HepG2 (cell line): ENCODE results near the gene NCOA7. TPM values are rescaled to one million over a fixed set of nuclear protein-coding genes. Genes with fewer than 3 reads are reported as not detected.

ENCODE experiments used
- BCL6 ChIP-seq: IDR thresholded peaks from 2 replicates; pipeline ENCODE4 v1.6.1; 2016; ENCODE audit warnings: missing genetic modification reagents, missing compliant biosample characterization
- CREM ChIP-seq, 2 experiments: sonication (generic) in 1 of 2; formaldehyde crosslinking in 1 of 2; IDR thresholded peaks; 2 replicates each; pipeline versions ENCODE4 v1.4.0 to v1.6.1; 2016 to 2020; ENCODE audit warnings: antibody characterized with exemption in 1 of 2, mild to moderate bottlenecking in 1 of 2, missing genetic modification reagents in 1 of 2
- E2F2 ChIP-seq: sonication (generic); formaldehyde crosslinking; IDR thresholded peaks from 2 replicates; pipeline ENCODE4 v1.4.0; 2020; ENCODE audit warnings: missing genetic modification reagents, borderline replicate concordance
- EED ChIP-seq: sonication (generic); formaldehyde crosslinking; IDR thresholded peaks from 2 replicates; pipeline ENCODE4 v1.5.0; 2020; ENCODE audit warnings: mild to moderate bottlenecking, missing genetic modification reagents
- ELF3 ChIP-seq: IDR thresholded peaks from 2 replicates; pipeline ENCODE4 v1.6.1; 2016; ENCODE audit warnings: missing genetic modification reagents, missing compliant biosample characterization
- HDAC2 ChIP-seq: sonication (generic); formaldehyde crosslinking; IDR thresholded peaks from 2 replicates; pipeline ENCODE4 v1.4.0; 2020; ENCODE audit warnings: missing genetic modification reagents
- KDM5A ChIP-seq: fragments of 200-600 bp; sonication (generic); IDR thresholded peaks from 2 replicates; pipeline ENCODE4 v1.7.0; 2018; ENCODE audit warnings: antibody characterized with exemption, mild to moderate bottlenecking, low read length, borderline replicate concordance
- KLF9 ChIP-seq: IDR thresholded peaks from 2 replicates; pipeline ENCODE4 v1.6.1; 2016; ENCODE audit warnings: low read depth
- MED1 ChIP-seq: sonication (generic); formaldehyde crosslinking; IDR thresholded peaks from 2 replicates; pipeline ENCODE4 v1.4.0; 2020; ENCODE audit warnings: missing genetic modification reagents
- MTA3 ChIP-seq: sonication (generic); formaldehyde crosslinking; IDR thresholded peaks from 2 replicates; pipeline ENCODE4 v1.4.0; 2020; ENCODE audit warnings: missing genetic modification reagents
- NFKBIZ ChIP-seq: IDR thresholded peaks from 2 replicates; pipeline ENCODE4 v1.6.1; 2018; ENCODE audit warnings: missing genetic modification reagents, missing compliant biosample characterization
- NKX3-1 ChIP-seq: sonication (generic); formaldehyde crosslinking; IDR thresholded peaks from 2 replicates; pipeline ENCODE4 v1.5.0; 2020; ENCODE audit warnings: missing genetic modification reagents
- RBM39 ChIP-seq: fragments of 200-400 bp; formaldehyde crosslinking; IDR thresholded peaks from one replicate; pipeline ENCODE4 v1.6.1; 2018; ENCODE audit warnings: antibody characterized with exemption, mild to moderate bottlenecking, low read depth, low read length; ENCODE audit not compliant: poor library complexity, severe bottlenecking
- SIN3B ChIP-seq: fragments of 150-350 bp; IDR thresholded peaks from 2 replicates; pipeline ENCODE4 v1.6.1; 2014; ENCODE audit warnings: low read length
- TCF7 ChIP-seq: sonication (generic); IDR thresholded peaks from 2 replicates; pipeline ENCODE4 v1.6.1; 2016; ENCODE audit warnings: antibody characterized with exemption, low read depth
- ZNF512B ChIP-seq: sonication (generic); formaldehyde crosslinking; IDR thresholded peaks from 2 replicates; pipeline ENCODE4 v1.5.1; 2020; ENCODE audit warnings: missing genetic modification reagents, mild to moderate bottlenecking, borderline replicate concordance
- polyA plus RNA-seq, 8 experiments: library from polyadenylated mRNA; depleted of rRNA in 3 of 8; stranded (reverse) in 7 of 8; unstranded in 1 of 8; fragments of >200 nt; fragmentation: Illumina TruSeq in 4 of 8; extraction: Trizol in 4 of 8; gene quantifications; 2 replicates each; pipeline versions ENCODE4 v1.2.1 to v1.2.3, GENCODE V29; 2011 to 2016; ENCODE audit warnings: low read depth in 4 of 8, missing spikeins in 1 of 8, mixed read lengths in 1 of 8; ENCODE audit not compliant: insufficient read depth in 1 of 8
- total RNA-seq, 5 experiments: library from RNA; depleted of rRNA; stranded (reverse); fragments of >200 nt; fragmentation: Illumina TruSeq; extraction: Trizol; gene quantifications; 2 replicates each; pipeline ENCODE4 v1.2.3, GENCODE V29; 2016; ENCODE audit warnings: low read depth in 1 of 5
- TF ChIP-seq, protein P1 (sequence below): IDR thresholded peaks from 2 replicates; pipeline ENCODE4 v1.6.1; 2012; ENCODE audit warnings: low read depth, low read length, improper control_type of control experiment
- TF ChIP-seq, protein P2 (sequence below): sonication (generic); formaldehyde crosslinking; IDR thresholded peaks from 2 replicates; pipeline ENCODE4 v1.4.0; 2020; ENCODE audit warnings: mild to moderate bottlenecking, missing genetic modification reagents
- TF ChIP-seq, protein P3 (sequence below): sonication (generic); formaldehyde crosslinking; IDR thresholded peaks from 2 replicates; pipeline ENCODE4 v1.5.1; 2020; ENCODE audit warnings: missing genetic modification reagents, mild to moderate bottlenecking, borderline replicate concordance
- TF ChIP-seq, protein P4 (sequence below): IDR thresholded peaks from 2 replicates; pipeline ENCODE4 v1.6.1; 2016

Gene NCOA7
- total and polyA plus RNA-seq, 2 of the 13 experiments (the other 11 are each of a cell fraction or from before 2014, with no cell fraction given): 13.6 to 20.8 TPM

DNA sequence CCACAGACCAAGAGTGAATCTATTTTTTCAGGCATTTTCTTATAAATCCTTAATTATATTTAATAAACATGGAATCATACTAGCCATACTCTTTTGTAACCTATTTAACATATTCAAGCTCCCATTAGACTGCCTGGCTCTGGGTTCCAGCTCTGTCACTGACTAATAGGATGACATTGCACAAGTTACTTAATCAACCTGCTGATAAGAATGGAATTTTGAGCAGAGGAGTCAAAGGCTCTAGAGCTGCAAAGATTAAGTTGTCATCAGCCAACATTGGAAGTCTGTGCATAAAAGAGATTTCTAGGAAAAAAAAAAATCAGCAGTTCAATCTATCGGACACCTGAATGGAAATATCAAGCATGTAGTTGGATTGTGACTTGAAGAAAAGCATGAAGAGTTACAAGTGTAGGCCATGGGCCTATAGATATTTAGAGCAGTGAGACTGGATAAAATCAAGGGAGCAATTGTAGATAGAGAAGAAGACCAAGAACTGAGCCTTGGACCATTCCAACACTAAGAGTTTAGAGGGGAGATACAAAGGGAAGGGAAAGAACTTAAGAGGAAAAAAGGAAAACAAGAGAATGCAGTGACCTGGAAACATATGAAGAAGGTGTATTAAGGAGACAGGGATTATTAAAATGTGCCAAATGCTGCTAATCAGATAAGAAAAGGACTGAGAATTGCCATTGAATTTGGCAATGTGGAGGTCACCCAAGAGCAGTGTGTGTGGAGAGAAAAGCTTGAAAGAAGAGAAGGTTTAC, 154.8 kb downstream of the NCOA7 start (continued):
- TF ChIP-seq, protein P1, sequence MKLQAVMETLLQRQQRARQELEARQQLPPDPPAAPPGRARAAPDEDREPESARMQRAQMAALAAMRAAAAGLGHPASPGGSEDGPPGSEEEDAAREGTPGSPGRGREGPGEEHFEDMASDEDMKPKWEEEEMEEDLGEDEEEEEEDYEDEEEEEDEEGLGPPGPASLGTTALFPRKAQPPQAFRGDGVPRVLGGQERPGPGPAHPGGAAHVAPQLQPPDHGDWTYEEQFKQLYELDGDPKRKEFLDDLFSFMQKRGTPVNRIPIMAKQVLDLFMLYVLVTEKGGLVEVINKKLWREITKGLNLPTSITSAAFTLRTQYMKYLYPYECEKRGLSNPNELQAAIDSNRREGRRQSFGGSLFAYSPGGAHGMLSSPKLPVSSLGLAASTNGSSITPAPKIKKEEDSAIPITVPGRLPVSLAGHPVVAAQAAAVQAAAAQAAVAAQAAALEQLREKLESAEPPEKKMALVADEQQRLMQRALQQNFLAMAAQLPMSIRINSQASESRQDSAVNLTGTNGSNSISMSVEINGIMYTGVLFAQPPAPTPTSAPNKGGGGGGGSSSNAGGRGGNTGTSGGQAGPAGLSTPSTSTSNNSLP: peak; percentile 86
- TF ChIP-seq BCL6 (CRISPR knock-in tag) (peak; percentile 97), KDM5A (no peak), ZNF512B (CRISPR knock-in tag) (no peak), E2F2 (no peak), HDAC2 (CRISPR knock-in tag) (0 out of 2 replicates have a peak, but pooled peaks have one; percentile 36), RBM39 (no peak), ELF3 (CRISPR knock-in tag) (0 out of 2 replicates have a peak, but pooled peaks have one; percentile 19), CREM (IDR thresholded peaks at IDR 0.05) (peak; percentile 61), CREM (CRISPR knock-in tag; IDR thresholded peaks at IDR 0.05) (no peak), MED1 (no peak; the same call in none of the 2 replicates), NKX3-1 (CRISPR knock-in tag) (no peak), SIN3B (no peak), EED (no peak), MTA3 (no peak), TCF7 (peak; percentile 43), KLF9 (CRISPR knock-in tag) (no peak), NFKBIZ (CRISPR knock-in tag) (no peak)
- TF ChIP-seq, protein P2, sequence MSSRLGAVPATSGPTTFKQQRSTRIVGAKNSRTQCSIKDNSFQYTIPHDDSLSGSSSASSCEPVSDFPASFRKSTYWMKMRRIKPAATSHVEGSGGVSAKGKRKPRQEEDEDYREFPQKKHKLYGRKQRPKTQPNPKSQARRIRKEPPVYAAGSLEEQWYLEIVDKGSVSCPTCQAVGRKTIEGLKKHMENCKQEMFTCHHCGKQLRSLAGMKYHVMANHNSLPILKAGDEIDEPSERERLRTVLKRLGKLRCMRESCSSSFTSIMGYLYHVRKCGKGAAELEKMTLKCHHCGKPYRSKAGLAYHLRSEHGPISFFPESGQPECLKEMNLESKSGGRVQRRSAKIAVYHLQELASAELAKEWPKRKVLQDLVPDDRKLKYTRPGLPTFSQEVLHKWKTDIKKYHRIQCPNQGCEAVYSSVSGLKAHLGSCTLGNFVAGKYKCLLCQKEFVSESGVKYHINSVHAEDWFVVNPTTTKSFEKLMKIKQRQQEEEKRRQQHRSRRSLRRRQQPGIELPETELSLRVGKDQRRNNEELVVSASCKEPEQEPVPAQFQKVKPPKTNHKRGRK: peak; percentile 62; the same call in 1 of the 2 replicates
- TF ChIP-seq, protein P3, sequence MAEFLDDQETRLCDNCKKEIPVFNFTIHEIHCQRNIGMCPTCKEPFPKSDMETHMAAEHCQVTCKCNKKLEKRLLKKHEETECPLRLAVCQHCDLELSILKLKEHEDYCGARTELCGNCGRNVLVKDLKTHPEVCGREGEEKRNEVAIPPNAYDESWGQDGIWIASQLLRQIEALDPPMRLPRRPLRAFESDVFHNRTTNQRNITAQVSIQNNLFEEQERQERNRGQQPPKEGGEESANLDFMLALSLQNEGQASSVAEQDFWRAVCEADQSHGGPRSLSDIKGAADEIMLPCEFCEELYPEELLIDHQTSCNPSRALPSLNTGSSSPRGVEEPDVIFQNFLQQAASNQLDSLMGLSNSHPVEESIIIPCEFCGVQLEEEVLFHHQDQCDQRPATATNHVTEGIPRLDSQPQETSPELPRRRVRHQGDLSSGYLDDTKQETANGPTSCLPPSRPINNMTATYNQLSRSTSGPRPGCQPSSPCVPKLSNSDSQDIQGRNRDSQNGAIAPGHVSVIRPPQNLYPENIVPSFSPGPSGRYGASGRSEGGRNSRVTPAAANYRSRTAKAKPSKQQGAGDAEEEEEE (CRISPR knock-in tag): no peak
- TF ChIP-seq, protein P4, sequence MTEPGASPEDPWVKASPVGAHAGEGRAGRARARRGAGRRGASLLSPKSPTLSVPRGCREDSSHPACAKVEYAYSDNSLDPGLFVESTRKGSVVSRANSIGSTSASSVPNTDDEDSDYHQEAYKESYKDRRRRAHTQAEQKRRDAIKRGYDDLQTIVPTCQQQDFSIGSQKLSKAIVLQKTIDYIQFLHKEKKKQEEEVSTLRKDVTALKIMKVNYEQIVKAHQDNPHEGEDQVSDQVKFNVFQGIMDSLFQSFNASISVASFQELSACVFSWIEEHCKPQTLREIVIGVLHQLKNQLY: no peak
